Left cardiac atrium (tissue), 4 donors: Measurements from ENCODE around the gene EEF1A2. TPM values are rescaled to one million over a fixed set of nuclear protein-coding genes. Genes with fewer than 3 reads are reported as not detected.

Experiments used
- ATAC-seq, 2 donors: fragments of 200-7000 bp; cut with Tn5 transposase; one replicate each; pipeline ENCODE4 v1.9.1; 2020; ENCODE audit warnings: mild to moderate bottlenecking in 2 of 2, moderate library complexity in 2 of 2
- DNase-seq: peaks from one replicate; pipeline ENCODE4 v3.0.0-alpha.2; 2020
- intact Hi-C, 2 donors: fragments of 100-400 bp; cut with DNase I; formaldehyde crosslinking; loops; one replicate each; pipeline versions ENCODE4 v1.14.1 to v1.15.1; 2022 to 2023
- long read RNA-seq: library from polyadenylated mRNA; unstranded; transcript quantifications from one replicate; pipeline ENCODE4 v2.0.0, GENCODE V29; 2021
- total RNA-seq, 2 donors: library from RNA; stranded (reverse); fragmentation: NEBNext Ultra II Directional; extraction: Animal tissue kit (Norgen Biotek cat#: 25700); gene quantifications; one replicate each; pipeline ENCODE4 v1.2.1, GENCODE V29; 2021
- donor health status: DM: no; HTN: yes; CAD: no.
- donor health status: DM: no; HTN: yes; CAD: no; lungs with severe emphysema.
- donor health status: DM: yes; HTN: yes; CAD: no.
- donor health status: Dilated cardiomyopathy.

Gene EEF1A2
- total RNA-seq: 100 to 1,000 TPM; 656 to 679 TPM
- long read RNA-seq, partial matches to known transcripts: 1 of 1 reads
- long read RNA-seq, other reads (novel, unspliced or antisense): 0 of 1 reads

- ATAC-seq (peak; percentile 3 to 46), DNase-seq (peak; percentile 67)
- intact Hi-C loops: no loop called here
These were observed at the start of gene EEF1A2 for GRCh38 chr20:63498960-63499337. Gene EEF1A2 (minus strand): TSS chr20:63499083. CDS start chr20:63497763, 1,320 bp downstream.

- intact Hi-C loops: loop anchor here in 1 of 2 donors (10.0 kb wide), 1 partner anchor 46 kb away; no protein-coding TSS in a partner anchor
- ATAC-seq (no peak), DNase-seq (no peak)
These were observed 49.7 kb upstream of the EEF1A2 start for GRCh38 chr20:63548542-63548941.

GRCh38 chr20:63547725-63548480 lies 49.0 kb upstream of the EEF1A2 start, which contains the start of gene SRMS:
Gene SRMS (minus strand): TSS chr20:63547749. CDS start chr20:63547463, 286 bp downstream.
- DNase-seq: no peak
- no peak for ATAC-seq
- intact Hi-C loops: loop anchor here in 1 of 2 donors (10.0 kb wide), 1 partner anchor 47 kb away; no protein-coding TSS in a partner anchor

- intact Hi-C loops: loop anchor here in 1 of 2 donors (10.0 kb wide), 1 partner anchor 48 kb away; no protein-coding TSS in a partner anchor
- DNase-seq: no peak
- ATAC-seq: no peak
These were observed 48.3 kb upstream of the EEF1A2 start for GRCh38 chr20:63546956-63547724.

GRCh38 chr20:63546256-63546955 lies 47.5 kb upstream of the EEF1A2 start:
- ATAC-seq (no peak), DNase-seq (no peak)
- intact Hi-C loops: loop anchor here in 1 of 2 donors (10.0 kb wide), 1 partner anchor 48 kb away; no protein-coding TSS in a partner anchor

GRCh38 chr20:63545814-63546213 lies 46.9 kb upstream of the EEF1A2 start:
- DNase-seq (no peak), ATAC-seq (no peak)
- intact Hi-C loops: loop anchor here in 1 of 2 donors (10.0 kb wide), 1 partner anchor 49 kb away; no protein-coding TSS in a partner anchor

GRCh38 chr20:63544958-63545516 lies 46.2 kb upstream of the EEF1A2 start:
- no peak for DNase-seq
- intact Hi-C loops: loop anchor here in 1 of 2 donors (10.0 kb wide), 1 partner anchor 50 kb away; no protein-coding TSS in a partner anchor
- ATAC-seq: no peak

GRCh38 chr20:63544241-63544957 lies 45.5 kb upstream of the EEF1A2 start:
- intact Hi-C loops: loop anchor here in 1 of 2 donors (10.0 kb wide), 1 partner anchor 50 kb away; no protein-coding TSS in a partner anchor
- ATAC-seq: no peak
- DNase-seq: no peak

GRCh38 chr20:63543733-63544132 lies 44.9 kb upstream of the EEF1A2 start:
- DNase-seq: no peak
- intact Hi-C loops: loop anchor here in 1 of 2 donors (10.0 kb wide), 1 partner anchor 51 kb away; no protein-coding TSS in a partner anchor
- ATAC-seq: no peak

- DNase-seq: no peak
- ATAC-seq: no peak
- intact Hi-C loops: loop anchor here in 1 of 2 donors (10.0 kb wide), 1 partner anchor 52 kb away; no protein-coding TSS in a partner anchor
These were observed 44.2 kb upstream of the EEF1A2 start for GRCh38 chr20:63543131-63543530.

GRCh38 chr20:63542696-63543095 lies 43.8 kb upstream of the EEF1A2 start:
- ATAC-seq (no peak), DNase-seq (no peak)
- intact Hi-C loops: loop anchor here in 1 of 2 donors (10.0 kb wide), 1 partner anchor 52 kb away; no protein-coding TSS in a partner anchor

- intact Hi-C loops: loop anchor here in 1 of 2 donors (10.0 kb wide), 1 partner anchor 53 kb away; no protein-coding TSS in a partner anchor
- ATAC-seq: no peak
- no peak for DNase-seq
These were observed 43.2 kb upstream of the EEF1A2 start for GRCh38 chr20:63542031-63542559.

GRCh38 chr20:63541371-63541770 lies 42.5 kb upstream of the EEF1A2 start:
- DNase-seq (no peak), ATAC-seq (no peak)
- intact Hi-C loops: loop anchor here in 1 of 2 donors (10.0 kb wide), 1 partner anchor 53 kb away; no protein-coding TSS in a partner anchor

- DNase-seq (no peak), ATAC-seq (no peak)
- intact Hi-C loops: loop anchor here in 1 of 2 donors (10.0 kb wide), 1 partner anchor 54 kb away; no protein-coding TSS in a partner anchor
These were observed 41.7 kb upstream of the EEF1A2 start for GRCh38 chr20:63540417-63541186.

- ATAC-seq: no peak
- no peak for DNase-seq
- intact Hi-C loops: loop anchor here (5.0 to 10.0 kb wide), 5 partner anchors 55 to 438 kb away; partner anchors contain the start of gene SAMD10 (in 1 of the 2)
These were observed 40.8 kb upstream of the EEF1A2 start for GRCh38 chr20:63539441-63540370.
